ENCODE data around the gene RPL37.
"Not testable (repeated sequence)": the region's sequence is repeated elsewhere in the genome, so short reads cannot be mapped to it uniquely, and the experiment has no call there.

RPL37 gene

DNA sequence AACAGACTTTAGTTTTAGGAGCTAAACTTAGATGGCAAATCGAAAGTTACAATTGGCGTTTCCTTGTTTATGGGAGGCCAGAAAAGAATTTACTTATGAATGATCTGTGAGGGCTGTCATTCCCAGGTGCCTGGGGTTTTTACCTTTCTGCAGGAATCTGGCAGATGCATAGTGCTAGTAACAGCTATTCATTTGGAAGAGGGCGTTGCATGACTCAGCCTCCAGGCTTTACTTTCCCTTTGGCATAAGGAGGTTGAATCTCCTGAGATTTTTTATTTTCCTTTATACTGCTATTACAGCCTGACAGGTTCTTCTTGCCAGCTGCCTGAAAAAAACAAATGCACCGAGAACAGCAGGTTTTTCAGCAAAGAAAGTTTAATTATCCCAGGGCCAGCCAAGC lies 36.2 kb upstream of the RPL37 start:
- Histone ChIP-seq H2BK15ac (ENCODE audit: low read length) (no peak overlapping the region), H3K4me1 (ENCODE audit: control insufficient read depth in 2 of 2, insufficient read depth in 1 of 2, low read depth in 1 of 2, low read length in 2 of 2) (no peaks in the 10 kb centered on the region), H3K23ac (ENCODE audit: low read depth, low read length, poor library complexity) (no peak overlapping the region), H4K8ac (ENCODE audit: low read depth, low read length) (no peak overlapping the region), H3K4ac (ENCODE audit: low read length) (no peak overlapping the region), H2BK5ac (ENCODE audit: low read length) (no peak overlapping the region), H2BK12ac (ENCODE audit: low read length) (no peak overlapping the region), H2AFZ (ENCODE audit: low read length) (no peak overlapping the region), H3K27me3 (ENCODE audit: control insufficient read depth in 3 of 3, insufficient read depth in 3 of 3, low read depth in 1 of 3, low read length in 3 of 3) (no peaks in the 10 kb centered on the region), H3K79me1 (ENCODE audit: low read depth, low read length) (no peaks in the 10 kb centered on the region), H2AK5ac (ENCODE audit: low read depth, low read length) (no peak overlapping the region), H3K4me3 (ENCODE audit: low read length in 2 of 2) (no peak overlapping the region), H3K27ac (replicated peaks; ENCODE audit: low read length) (no peak overlapping the region), H3K4me2 (ENCODE audit: insufficient read depth, low read length, poor library complexity, severe bottlenecking) (no peak overlapping the region), H3K14ac (ENCODE audit: low read length) (no peak overlapping the region), H3K36me3 (replicated peaks in 1 of 2; ENCODE audit: control insufficient read depth in 2 of 2, insufficient read depth in 2 of 2, low read length in 2 of 2) (no peaks in the 10 kb centered on the region), H3K9me3 (replicated peaks in 1 of 2; ENCODE audit: control insufficient read depth in 2 of 2, insufficient read depth in 1 of 2, low read depth in 1 of 2, low read length in 2 of 2) (no peaks in the 10 kb centered on the region), H3K9ac (ENCODE audit: low read depth, low read length, poor library complexity) (no peak overlapping the region), H4K91ac (ENCODE audit: low read depth, low read length, poor library complexity) (no peak overlapping the region), H3K18ac (ENCODE audit: low read length) (no peak overlapping the region), H2BK120ac (ENCODE audit: low read depth, low read length) (no peak overlapping the region)
- no CpG with 5 or more reads among the region's 4 CpGs for WGBS, 2 donors (ENCODE audit: extremely low coverage in 2 of 2, insufficient read length in 2 of 2, insufficient replicate concordance in 1 of 2)
- no peak for DNase-seq (ENCODE audit: low spot score)

- Histone ChIP-seq H3K4me3 (ENCODE audit: low read length in 2 of 2) (no peak overlapping the region), H4K8ac (ENCODE audit: low read depth, low read length) (no peak overlapping the region), H3K27ac (replicated peaks; ENCODE audit: low read length) (no peak overlapping the region), H3K14ac (ENCODE audit: low read length) (no peak overlapping the region), H3K27me3 (ENCODE audit: control insufficient read depth in 3 of 3, insufficient read depth in 3 of 3, low read depth in 1 of 3, low read length in 3 of 3) (no peaks in the 10 kb centered on the region), H3K9me3 (replicated peaks in 1 of 2; ENCODE audit: control insufficient read depth in 2 of 2, insufficient read depth in 1 of 2, low read depth in 1 of 2, low read length in 2 of 2) (no peaks in the 10 kb centered on the region), H2AK5ac (ENCODE audit: low read depth, low read length) (no peak overlapping the region), H2AFZ (ENCODE audit: low read length) (no peak overlapping the region), H3K79me1 (ENCODE audit: low read depth, low read length) (no peaks in the 10 kb centered on the region), H4K91ac (ENCODE audit: low read depth, low read length, poor library complexity) (no peak overlapping the region), H3K36me3 (replicated peaks in 1 of 2; ENCODE audit: control insufficient read depth in 2 of 2, insufficient read depth in 2 of 2, low read length in 2 of 2) (no peaks in the 10 kb centered on the region), H3K9ac (ENCODE audit: low read depth, low read length, poor library complexity) (no peak overlapping the region), H3K4ac (ENCODE audit: low read length) (no peak overlapping the region), H3K4me2 (ENCODE audit: insufficient read depth, low read length, poor library complexity, severe bottlenecking) (no peak overlapping the region), H3K4me1 (ENCODE audit: control insufficient read depth in 2 of 2, insufficient read depth in 1 of 2, low read depth in 1 of 2, low read length in 2 of 2) (no peaks in the 10 kb centered on the region), H2BK12ac (ENCODE audit: low read length) (no peak overlapping the region), H3K18ac (ENCODE audit: low read length) (no peak overlapping the region), H2BK15ac (ENCODE audit: low read length) (no peak overlapping the region), H2BK5ac (ENCODE audit: low read length) (no peak overlapping the region), H3K23ac (ENCODE audit: low read depth, low read length, poor library complexity) (no peak overlapping the region), H2BK120ac (ENCODE audit: low read depth, low read length) (no peak overlapping the region)
- no peak for DNase-seq (ENCODE audit: low spot score)
- WGBS, 2 donors (ENCODE audit: extremely low coverage in 2 of 2, insufficient read length in 2 of 2, insufficient replicate concordance in 1 of 2): no CpG with 5 or more reads among the region's 1 CpG
Observed at GRCh38 chr5:40869384-40869783, 34.4 kb upstream of the RPL37 start.

GRCh38 chr5:40866844-40867243 lies 31.8 kb upstream of the RPL37 start:
- DNase-seq (ENCODE audit: low spot score): no peak
- Histone ChIP-seq H3K4me2 (ENCODE audit: insufficient read depth, low read length, poor library complexity, severe bottlenecking) (no peak overlapping the region), H2AK5ac (ENCODE audit: low read depth, low read length) (no peak overlapping the region), H4K8ac (ENCODE audit: low read depth, low read length) (no peak overlapping the region), H2BK120ac (ENCODE audit: low read depth, low read length) (no peak overlapping the region), H2AFZ (ENCODE audit: low read length) (no peak overlapping the region), H3K18ac (ENCODE audit: low read length) (no peak overlapping the region), H2BK15ac (ENCODE audit: low read length) (no peak overlapping the region), H3K14ac (ENCODE audit: low read length) (no peak overlapping the region), H3K79me1 (ENCODE audit: low read depth, low read length) (no peaks in the 10 kb centered on the region), H2BK5ac (ENCODE audit: low read length) (no peak overlapping the region), H3K9ac (ENCODE audit: low read depth, low read length, poor library complexity) (no peak overlapping the region), H3K4me1 (ENCODE audit: control insufficient read depth in 2 of 2, insufficient read depth in 1 of 2, low read depth in 1 of 2, low read length in 2 of 2) (no peaks in the 10 kb centered on the region), H3K4ac (ENCODE audit: low read length) (no peak overlapping the region), H3K4me3 (ENCODE audit: low read length in 2 of 2) (no peak overlapping the region), H3K23ac (ENCODE audit: low read depth, low read length, poor library complexity) (no peak overlapping the region), H3K36me3 (replicated peaks in 1 of 2; ENCODE audit: control insufficient read depth in 2 of 2, insufficient read depth in 2 of 2, low read length in 2 of 2) (no peaks in the 10 kb centered on the region), H3K9me3 (replicated peaks in 1 of 2; ENCODE audit: control insufficient read depth in 2 of 2, insufficient read depth in 1 of 2, low read depth in 1 of 2, low read length in 2 of 2) (no peaks in the 10 kb centered on the region), H3K27me3 (ENCODE audit: control insufficient read depth in 3 of 3, insufficient read depth in 3 of 3, low read depth in 1 of 3, low read length in 3 of 3) (no peaks in the 10 kb centered on the region), H4K91ac (ENCODE audit: low read depth, low read length, poor library complexity) (no peak overlapping the region), H3K27ac (replicated peaks; ENCODE audit: low read length) (no peak overlapping the region), H2BK12ac (ENCODE audit: low read length) (no peak overlapping the region)
- no CpG with 5 or more reads among the region's 5 CpGs for WGBS, 2 donors (ENCODE audit: extremely low coverage in 2 of 2, insufficient read length in 2 of 2, insufficient replicate concordance in 1 of 2)

GRCh38 chr5:40865004-40865403 lies 30.0 kb upstream of the RPL37 start:
- H2BK5ac ChIP-seq (ENCODE audit: low read length); DNase-seq (ENCODE audit: low spot score); H4K91ac ChIP-seq (ENCODE audit: low read depth, low read length, poor library complexity); H3K79me1 ChIP-seq (ENCODE audit: low read depth, low read length); H2AFZ ChIP-seq (ENCODE audit: low read length); H3K23ac ChIP-seq (ENCODE audit: low read depth, low read length, poor library complexity); H3K9me3 ChIP-seq (replicated peaks in 1 of 2; ENCODE audit: control insufficient read depth in 2 of 2, insufficient read depth in 1 of 2, low read depth in 1 of 2, low read length in 2 of 2); H3K36me3 ChIP-seq (replicated peaks in 1 of 2; ENCODE audit: control insufficient read depth in 2 of 2, insufficient read depth in 2 of 2, low read length in 2 of 2); H2BK12ac ChIP-seq (ENCODE audit: low read length); H4K8ac ChIP-seq (ENCODE audit: low read depth, low read length); H3K27ac ChIP-seq (replicated peaks; ENCODE audit: low read length); H3K9ac ChIP-seq (ENCODE audit: low read depth, low read length, poor library complexity); H2BK120ac ChIP-seq (ENCODE audit: low read depth, low read length); H3K27me3 ChIP-seq (ENCODE audit: control insufficient read depth in 3 of 3, insufficient read depth in 3 of 3, low read depth in 1 of 3, low read length in 3 of 3); H3K18ac ChIP-seq (ENCODE audit: low read length); H2BK15ac ChIP-seq (ENCODE audit: low read length); H3K4me1 ChIP-seq (ENCODE audit: control insufficient read depth in 2 of 2, insufficient read depth in 1 of 2, low read depth in 1 of 2, low read length in 2 of 2); H3K4me2 ChIP-seq (ENCODE audit: insufficient read depth, low read length, poor library complexity, severe bottlenecking); H2AK5ac ChIP-seq (ENCODE audit: low read depth, low read length); H3K4ac ChIP-seq (ENCODE audit: low read length); H3K14ac ChIP-seq (ENCODE audit: low read length); H3K4me3 ChIP-seq (ENCODE audit: low read length in 2 of 2): not testable (repeated sequence)
- no CpG with 5 or more reads among the region's 5 CpGs for WGBS, 2 donors (ENCODE audit: extremely low coverage in 2 of 2, insufficient read length in 2 of 2, insufficient replicate concordance in 1 of 2)
